Measurements from ENCODE around the gene ITIH1. TPM values are rescaled to one million over a fixed set of nuclear protein-coding genes. Genes with fewer than 3 reads are reported as not detected.

The ITIH1 gene
- total RNA-seq, 1 experiment from 2014 or later: not detected

DNA sequence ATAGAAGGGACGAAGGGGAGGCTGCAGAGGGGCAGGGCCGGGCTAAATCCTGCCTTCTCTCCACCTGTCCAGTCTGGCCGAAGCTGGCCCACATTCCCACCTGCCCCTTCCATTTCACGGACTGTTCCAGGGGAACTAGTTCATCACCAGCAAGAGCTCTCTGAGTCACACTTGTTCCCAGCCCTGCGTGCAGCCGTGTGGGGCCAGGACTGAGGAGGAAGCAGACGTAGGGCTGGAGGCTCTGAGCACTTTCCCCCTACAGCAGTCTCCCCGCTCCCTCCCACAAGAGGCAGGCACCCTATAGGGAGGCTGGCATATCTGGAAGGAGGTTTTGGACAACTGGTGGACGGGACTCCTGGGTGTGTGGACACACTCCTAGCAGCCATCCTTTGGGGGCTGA lies 50.0 kb downstream of the ITIH1 start:
- H2AFZ ChIP-seq (ENCODE audit: low read length): no peak overlapping the region
- H4K91ac ChIP-seq (ENCODE audit: insufficient read length, low read depth, low read length): no peak overlapping the region
- no peak overlapping the region for H3K9ac ChIP-seq (ENCODE audit: extremely low read depth, insufficient read length, low read length)
- no peaks in the 10 kb centered on the region; the same call in 1 of the 2 replicates for H3K27me3 Mint-ChIP-seq (ENCODE audit: low read depth)
- H4K20me1 ChIP-seq (ENCODE audit: control insufficient read depth, insufficient read depth, insufficient read length): no peaks in the 10 kb centered on the region
- H2BK20ac ChIP-seq (ENCODE audit: low read depth, low read length, poor library complexity, severe bottlenecking): no peak overlapping the region
- TF ChIP-seq, protein P1, sequence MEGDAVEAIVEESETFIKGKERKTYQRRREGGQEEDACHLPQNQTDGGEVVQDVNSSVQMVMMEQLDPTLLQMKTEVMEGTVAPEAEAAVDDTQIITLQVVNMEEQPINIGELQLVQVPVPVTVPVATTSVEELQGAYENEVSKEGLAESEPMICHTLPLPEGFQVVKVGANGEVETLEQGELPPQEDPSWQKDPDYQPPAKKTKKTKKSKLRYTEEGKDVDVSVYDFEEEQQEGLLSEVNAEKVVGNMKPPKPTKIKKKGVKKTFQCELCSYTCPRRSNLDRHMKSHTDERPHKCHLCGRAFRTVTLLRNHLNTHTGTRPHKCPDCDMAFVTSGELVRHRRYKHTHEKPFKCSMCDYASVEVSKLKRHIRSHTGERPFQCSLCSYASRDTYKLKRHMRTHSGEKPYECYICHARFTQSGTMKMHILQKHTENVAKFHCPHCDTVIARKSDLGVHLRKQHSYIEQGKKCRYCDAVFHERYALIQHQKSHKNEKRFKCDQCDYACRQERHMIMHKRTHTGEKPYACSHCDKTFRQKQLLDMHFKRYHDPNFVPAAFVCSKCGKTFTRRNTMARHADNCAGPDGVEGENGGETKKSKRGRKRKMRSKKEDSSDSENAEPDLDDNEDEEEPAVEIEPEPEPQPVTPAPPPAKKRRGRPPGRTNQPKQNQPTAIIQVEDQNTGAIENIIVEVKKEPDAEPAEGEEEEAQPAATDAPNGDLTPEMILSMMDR (conservative IDR thresholded peaks at IDR 0.05): no peak
- H3K27me3 ChIP-seq (ENCODE audit: insufficient read depth, low read length): no peaks in the 10 kb centered on the region; the same call in 1 of the 2 replicates
- H3K79me2 ChIP-seq (ENCODE audit: insufficient read depth, low read length): no peaks in the 10 kb centered on the region
- no peaks in the 10 kb centered on the region for H3K23me2 ChIP-seq (ENCODE audit: insufficient read length, low read depth, low read length, poor library complexity, severe bottlenecking)
- H3K18ac ChIP-seq (ENCODE audit: insufficient read length, low read depth, low read length): no peak overlapping the region
- DNase-seq: no peak
- no peak overlapping the region for H2BK5ac ChIP-seq (ENCODE audit: insufficient read length, low read length)
- no peaks in the 10 kb centered on the region for H3K79me1 ChIP-seq (ENCODE audit: insufficient read depth, low read depth, low read length, poor library complexity, severe bottlenecking)
- H4K8ac ChIP-seq (replicated peaks; ENCODE audit: insufficient read length, low read depth, low read length): no peak overlapping the region
- H3K9me3 Mint-ChIP-seq: no peaks in the 10 kb centered on the region
- no peak overlapping the region for H2BK15ac ChIP-seq (ENCODE audit: low read depth, low read length)
- no CpG with 5 or more reads among the region's 9 CpGs for WGBS (ENCODE audit: extremely low coverage, insufficient read length, low lambda C conversion rate)
- H3K23ac ChIP-seq (ENCODE audit: insufficient read length, low read depth, low read length): no peak overlapping the region
- H4K5ac ChIP-seq (ENCODE audit: insufficient read length, low read depth, low read length): no peak overlapping the region
- H3K4me1 ChIP-seq (ENCODE audit: insufficient read depth, low read length): no peaks in the 10 kb centered on the region
- H3T11ph ChIP-seq (ENCODE audit: low read length): no peak overlapping the region
- H3K9me3 ChIP-seq (ENCODE audit: control insufficient read depth, low read depth, low read length): no peaks in the 10 kb centered on the region
- 0 out of 7 replicates have a peak overlapping the region, but pooled peaks of 1 of the 3 experiments have one; percentile 40 for H3K27ac Mint-ChIP-seq
- peaks cover 7 to 14% of the 10 kb centered on the region in 2 experiments for H3K4me1 Mint-ChIP-seq
- no peaks in the 10 kb centered on the region; a peak in 2 of 7 replicates for H3K36me3 Mint-ChIP-seq (ENCODE audit: insufficient read depth in 1 of 3, low read depth in 3 of 3)
- H2BK12ac ChIP-seq (ENCODE audit: insufficient read length, low read depth, low read length): no peak overlapping the region
- no peak overlapping the region for H2BK120ac ChIP-seq (ENCODE audit: low read depth, low read length, poor library complexity, severe bottlenecking)
- H3K14ac ChIP-seq (ENCODE audit: insufficient read depth, low read length): peak overlapping the region; percentile 19; the same call in 1 of the 2 replicates
- no peak overlapping the region for H2AK5ac ChIP-seq (ENCODE audit: insufficient read length, low read length)
- H3K4me3 Mint-ChIP-seq: no peak overlapping the region
- no peak overlapping the region for H3K56ac ChIP-seq (ENCODE audit: insufficient read length, low read depth, low read length)
- no peak overlapping the region for H3K4me2 ChIP-seq (ENCODE audit: insufficient read depth, insufficient read length, low read length)
- no peak overlapping the region for H3K4ac ChIP-seq (ENCODE audit: low read depth, low read length)
- no peak overlapping the region for H3K27ac ChIP-seq (ENCODE audit: insufficient read length, low read depth, low read length)
